GM12875 (cell line): ENCODE results near the gene CDC42BPG.

Experiments
- H3K4me3 ChIP-seq: one replicate; pipeline ENCODE4 v1.5.1; 2011; ENCODE audit warnings: low read depth, low read length, control low read depth
- CTCF ChIP-seq: IDR thresholded peaks from 2 replicates; pipeline ENCODE4 v1.5.1; 2011; ENCODE audit warnings: low read depth, mild to moderate bottlenecking, control low read depth, inconsistent platforms, low read length, moderate library complexity, borderline replicate concordance; ENCODE audit not compliant: insufficient read depth

CDC42BPG gene

GRCh38 chr11:64777449-64778222 lies 66.8 kb downstream of the CDC42BPG start:
- H3K4me3 ChIP-seq, result peak overlapping the region; percentile 99
- TF ChIP-seq CTCF, result no peak

- no peak for TF ChIP-seq CTCF
Measured at GRCh38 chr11:64776875-64777274, 67.6 kb downstream of the CDC42BPG start.

GRCh38 chr11:64776425-64776824 lies 68.0 kb downstream of the CDC42BPG start:
- no peak overlapping the region for H3K4me3 ChIP-seq
- TF ChIP-seq CTCF, result no peak

More at GRCh38 chr11:64776875-64777274, 67.6 kb downstream of the CDC42BPG start:
- H3K4me3 ChIP-seq, result peak overlapping the region; percentile 99

- H3K4me3 ChIP-seq, result no peak overlapping the region
- TF ChIP-seq CTCF, result no peak
Measured at GRCh38 chr11:64774144-64774543, 70.3 kb downstream of the CDC42BPG start.
